Chondrocyte (in vitro differentiated cells): Measurements from ENCODE around the gene BIRC5. TPM values are rescaled to one million over a fixed set of nuclear protein-coding genes. Genes with fewer than 3 reads are reported as not detected.

Experiments used
- DNase-seq: peaks from one replicate; pipeline ENCODE4 v3.0.0; 2021; ENCODE audit warnings: mixed read lengths, low spot score
- H3K27ac Mint-ChIP-seq: one replicate; pipeline ENCODE4 v1.8.0; 2021; ENCODE audit warnings: mild to moderate bottlenecking, moderate library complexity, mixed read lengths; ENCODE audit not compliant: unreplicated experiment
- H3K27me3 Mint-ChIP-seq: 2 replicates; pipeline ENCODE4 v1.8.0; 2021; ENCODE audit warnings: low read depth, mixed read lengths
- H3K36me3 Mint-ChIP-seq: 2 replicates; pipeline ENCODE4 v1.8.0; 2021; ENCODE audit warnings: low read depth, mixed read lengths
- H3K4me1 Mint-ChIP-seq: 2 replicates; pipeline ENCODE4 v1.8.0; 2021; ENCODE audit warnings: low read depth, mild to moderate bottlenecking, mixed read lengths
- H3K4me3 Mint-ChIP-seq: one replicate; pipeline ENCODE4 v1.8.0; 2021; ENCODE audit warnings: mild to moderate bottlenecking, moderate library complexity, mixed read lengths; ENCODE audit not compliant: unreplicated experiment
- H3K9me3 Mint-ChIP-seq: 2 replicates; pipeline ENCODE4 v1.8.0; 2021; ENCODE audit warnings: low read depth, mixed read lengths
- CTCF ChIP-seq: fragments of 200-600 bp; sonication (generic); IDR thresholded peaks from 2 replicates; pipeline ENCODE4 v1.5.0; 2021; ENCODE audit warnings: antibody characterized with exemption, mild to moderate bottlenecking, moderate library complexity
- total RNA-seq: library from RNA; stranded (reverse); gene quantifications from 3 replicates; pipeline ENCODE4 v1.2.1, GENCODE V29; 2021

Gene BIRC5
- total RNA-seq, 1 donor from 2014 or later: 11.6 TPM

- no peak for DNase-seq
- no peak for TF ChIP-seq CTCF
- peak overlapping the region; percentile 19 for H3K4me3 Mint-ChIP-seq
- H3K36me3 Mint-ChIP-seq: no peaks in the 10 kb centered on the region
- peaks cover 17% of the 10 kb centered on the region for H3K4me1 Mint-ChIP-seq
- H3K9me3 Mint-ChIP-seq: no peaks in the 10 kb centered on the region
- no peaks in the 10 kb centered on the region for H3K27me3 Mint-ChIP-seq
- H3K27ac Mint-ChIP-seq: no peak overlapping the region
Observed at GRCh38 chr17:78255029-78255656, 41.1 kb downstream of the BIRC5 start.

- Mint-ChIP-seq H3K36me3 (no peaks in the 10 kb centered on the region), H3K4me3 (no peak overlapping the region), H3K27ac (no peak overlapping the region), H3K4me1 (peaks cover 12% of the 10 kb centered on the region), H3K27me3 (no peaks in the 10 kb centered on the region), H3K9me3 (no peaks in the 10 kb centered on the region)
- DNase-seq: no peak
- TF ChIP-seq CTCF: no peak
Observed at GRCh38 chr17:78255953-78256706, 42.1 kb downstream of the BIRC5 start.

- no peak overlapping the region for H3K27ac Mint-ChIP-seq
- DNase-seq: no peak
- H3K4me1 Mint-ChIP-seq: peaks cover 11% of the 10 kb centered on the region
- H3K27me3 Mint-ChIP-seq: no peaks in the 10 kb centered on the region
- TF ChIP-seq CTCF: no peak
- no peak overlapping the region for H3K4me3 Mint-ChIP-seq
- no peaks in the 10 kb centered on the region for H3K9me3 Mint-ChIP-seq
- no peaks in the 10 kb centered on the region for H3K36me3 Mint-ChIP-seq
Observed at GRCh38 chr17:78256707-78257591, 42.9 kb downstream of the BIRC5 start.

- H3K4me3 Mint-ChIP-seq: no peak overlapping the region
- peak overlapping the region; percentile 49 for H3K27ac Mint-ChIP-seq
- DNase-seq: no peak
- no peaks in the 10 kb centered on the region for H3K9me3 Mint-ChIP-seq
- no peak for TF ChIP-seq CTCF
- H3K27me3 Mint-ChIP-seq: no peaks in the 10 kb centered on the region
- peaks cover 11% of the 10 kb centered on the region for H3K4me1 Mint-ChIP-seq
- H3K36me3 Mint-ChIP-seq: no peaks in the 10 kb centered on the region
Observed at GRCh38 chr17:78257810-78258322, 43.8 kb downstream of the BIRC5 start.
